HEK293T (cell line): Measurements from ENCODE around the gene PLOD3.

Source experiments
- CTCF ChIA-PET: fragments of 350-600 bp; formaldehyde crosslinking; extraction: SDS; loops from one replicate; lab custom pipeline; 2021; ENCODE audit warnings: antibody characterized with exemption, inconsistent platforms; lab: Yijun Ruan, JAX
- POLR2A ChIA-PET: fragments of 350-600 bp; formaldehyde crosslinking; extraction: SDS; loops from one replicate; lab custom pipeline; 2020; ENCODE audit warnings: antibody characterized with exemption, inconsistent platforms; lab: Yijun Ruan, JAX
- DNase-seq: peaks from one replicate; pipeline ENCODE4 v3.0.0; 2012; ENCODE audit warnings: mixed read lengths; ENCODE audit errors: extremely low spot score
- ARNT ChIP-seq: fragments of 450-650 bp; IDR thresholded peaks from 2 replicates; pipeline ENCODE4 v1.6.1; 2017; ENCODE audit warnings: mild to moderate bottlenecking
- BHLHE40 ChIP-seq: fragments of 450-650 bp; IDR thresholded peaks from 2 replicates; pipeline ENCODE4 v1.6.1; 2016; ENCODE audit warnings: mild to moderate bottlenecking, moderate library complexity, borderline replicate concordance
- CTBP1 ChIP-seq: fragments of 450-650 bp; IDR thresholded peaks from 2 replicates; pipeline ENCODE4 v1.6.1; 2016; ENCODE audit warnings: borderline replicate concordance
- ELF4 ChIP-seq: fragments of 450-650 bp; IDR thresholded peaks from 2 replicates; pipeline ENCODE4 v1.6.1; 2017; ENCODE audit warnings: antibody characterized with exemption
- FOXA1 ChIP-seq: fragments of 450-650 bp; IDR thresholded peaks from 2 replicates; pipeline ENCODE4 v1.6.1; 2016; ENCODE audit warnings: mild to moderate bottlenecking
- FOXK2 ChIP-seq: fragments of 450-650 bp; IDR thresholded peaks from 2 replicates; pipeline ENCODE4 v1.6.1; 2016; ENCODE audit warnings: mild to moderate bottlenecking
- FOXM1 ChIP-seq: fragments of 450-650 bp; IDR thresholded peaks from 2 replicates; pipeline ENCODE4 v1.6.1; 2017; ENCODE audit warnings: mild to moderate bottlenecking, borderline replicate concordance
- HDGF ChIP-seq: fragments of 450-650 bp; IDR thresholded peaks from 2 replicates; pipeline ENCODE4 v1.6.1; 2017; ENCODE audit warnings: antibody characterized with exemption, borderline replicate concordance
- L3MBTL2 ChIP-seq: fragments of 450-650 bp; conservative IDR thresholded peaks from 2 replicates; pipeline ENCODE4 v1.6.1; 2016; ENCODE audit warnings: mild to moderate bottlenecking
- LEF1 ChIP-seq: fragments of 450-650 bp; IDR thresholded peaks from 2 replicates; pipeline ENCODE4 v1.6.1; 2017; ENCODE audit warnings: mild to moderate bottlenecking, borderline replicate concordance
- NFRKB ChIP-seq: fragments of 450-650 bp; IDR thresholded peaks from 2 replicates; pipeline ENCODE4 v1.6.1; 2016; ENCODE audit warnings: mild to moderate bottlenecking, moderate library complexity
- SP1 ChIP-seq: fragments of 450-650 bp; IDR thresholded peaks from 2 replicates; pipeline ENCODE4 v1.6.1; 2017
- SUZ12 ChIP-seq: fragments of 450-650 bp; IDR thresholded peaks from 2 replicates; pipeline ENCODE4 v1.6.1; 2016; ENCODE audit warnings: mild to moderate bottlenecking
- TARDBP ChIP-seq: fragments of 450-650 bp; IDR thresholded peaks from 2 replicates; pipeline ENCODE4 v1.6.1; 2016
- ZNF384 ChIP-seq: fragments of 450-650 bp; IDR thresholded peaks from 2 replicates; pipeline ENCODE4 v1.6.1; 2016
- TF ChIP-seq, protein P1 (sequence below): fragments of 450-650 bp; IDR thresholded peaks from 2 replicates; pipeline ENCODE4 v1.6.1; 2016

The PLOD3 gene

DNA sequence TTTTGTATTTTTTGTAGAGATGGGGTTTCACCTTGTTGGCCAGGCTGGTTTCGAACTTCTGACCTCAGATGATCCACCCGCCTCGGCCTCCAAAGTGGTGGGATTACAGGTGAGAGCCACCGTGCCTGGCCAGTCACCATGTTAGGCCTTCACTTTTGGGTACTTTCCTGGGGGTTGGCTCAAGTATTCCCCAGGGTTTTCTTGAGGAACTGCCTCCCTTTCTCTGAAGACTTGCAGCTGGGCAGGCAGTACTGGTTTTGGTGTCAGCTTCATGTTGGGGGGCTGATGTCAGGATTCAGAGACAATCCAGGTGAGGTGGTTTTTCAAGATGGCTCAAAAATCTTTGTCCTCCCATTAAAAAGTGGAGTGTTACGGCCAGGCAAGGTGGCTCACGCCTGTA lies 8.3 kb upstream of the PLOD3 start:
- no peak for TF ChIP-seq HDGF
- TF ChIP-seq ELF4 = no peak
- TF ChIP-seq, protein P1, sequence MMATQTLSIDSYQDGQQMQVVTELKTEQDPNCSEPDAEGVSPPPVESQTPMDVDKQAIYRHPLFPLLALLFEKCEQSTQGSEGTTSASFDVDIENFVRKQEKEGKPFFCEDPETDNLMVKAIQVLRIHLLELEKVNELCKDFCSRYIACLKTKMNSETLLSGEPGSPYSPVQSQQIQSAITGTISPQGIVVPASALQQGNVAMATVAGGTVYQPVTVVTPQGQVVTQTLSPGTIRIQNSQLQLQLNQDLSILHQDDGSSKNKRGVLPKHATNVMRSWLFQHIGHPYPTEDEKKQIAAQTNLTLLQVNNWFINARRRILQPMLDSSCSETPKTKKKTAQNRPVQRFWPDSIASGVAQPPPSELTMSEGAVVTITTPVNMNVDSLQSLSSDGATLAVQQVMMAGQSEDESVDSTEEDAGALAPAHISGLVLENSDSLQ = no peak
- no peak for TF ChIP-seq ZNF384
- no peak for TF ChIP-seq TARDBP
- ChIA-PET POLR2A (interaction anchor here (3.5 kb wide), 1 partner anchor 8 kb away, joined by 12 read pairs; the partner anchor contains the start of genes PLOD3 and ZNHIT1), CTCF (interaction anchor here (0.6 kb wide), 1 partner anchor 20 kb away, joined by 3 read pairs; no protein-coding TSS in a partner anchor)
- DNase-seq = no peak

DNA sequence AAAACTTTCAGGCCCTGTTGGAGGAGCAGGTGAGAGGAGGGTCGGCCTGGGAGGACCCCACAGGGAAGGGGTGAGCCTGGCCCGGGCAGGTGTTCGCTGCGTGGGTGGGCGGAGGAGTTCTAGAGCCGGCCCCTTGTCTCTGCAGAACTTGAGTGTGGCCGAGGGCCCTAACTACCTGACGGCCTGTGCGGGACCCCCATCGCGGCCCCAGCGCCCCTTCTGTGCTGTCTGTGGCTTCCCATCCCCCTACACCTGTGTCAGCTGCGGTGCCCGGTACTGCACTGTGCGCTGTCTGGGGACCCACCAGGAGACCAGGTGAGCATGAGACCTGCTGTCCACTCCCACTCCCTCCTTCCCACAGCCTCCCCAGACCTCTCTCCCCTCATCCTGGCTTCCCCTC lies 6.1 kb upstream of the PLOD3 start:
- no peak for TF ChIP-seq L3MBTL2
- no peak for TF ChIP-seq CTBP1
- TF ChIP-seq SUZ12 = no peak
- no peak for TF ChIP-seq FOXK2
- TF ChIP-seq, protein P1 = no peak
- no peak for TF ChIP-seq SP1
- TF ChIP-seq FOXA1 = no peak
- no peak for TF ChIP-seq ELF4
- no peak for TF ChIP-seq TARDBP
- no peak for TF ChIP-seq LEF1
- CTCF ChIA-PET = no interaction called here
- no peak for DNase-seq
- POLR2A ChIA-PET = no interaction called here

DNA sequence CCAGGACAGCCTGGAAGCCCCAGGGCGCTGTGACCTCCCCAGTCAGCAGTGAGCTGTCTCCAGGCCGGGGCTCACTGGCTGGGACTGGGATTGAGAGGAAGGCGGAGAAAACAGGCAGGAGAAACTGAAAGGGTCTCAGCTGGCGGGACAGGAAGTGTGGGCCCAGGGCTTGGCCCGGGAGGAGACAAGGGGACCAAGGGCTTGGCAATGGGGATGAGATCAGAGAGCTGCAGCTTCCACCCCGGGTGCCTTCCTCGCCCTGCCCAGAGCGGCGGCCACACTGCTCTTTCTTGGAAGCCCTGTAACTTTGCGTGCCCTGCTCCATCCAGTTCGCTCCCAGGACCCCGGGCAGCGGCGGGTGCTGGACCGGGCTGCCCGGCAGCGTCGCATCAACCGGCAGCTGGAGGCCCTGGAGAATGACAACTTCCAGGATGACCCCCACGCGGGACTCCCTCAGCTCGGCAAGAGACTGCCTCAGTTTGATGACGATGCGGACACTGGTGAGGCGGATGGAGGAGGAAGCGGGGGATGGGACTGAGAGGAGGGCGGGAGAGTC lies 5.0 kb upstream of the PLOD3 start:
- TF ChIP-seq ELF4 (no peak), BHLHE40 (no peak), ARNT (no peak), FOXA1 (no peak), LEF1 (no peak), TARDBP (no peak), FOXM1 (no peak), SP1 (no peak), CTBP1 (no peak), HDGF (no peak), L3MBTL2 (no peak), SUZ12 (no peak), NFRKB (no peak), FOXK2 (no peak), ZNF384 (no peak)
- TF ChIP-seq, protein P1 = no peak
- ChIA-PET POLR2A (interaction anchor here (0.6 to 1.1 kb wide), 2 partner anchors 21 to 128 kb away, joined by 3 read pairs; no protein-coding TSS in a partner anchor), CTCF (no interaction called here)
- no peak for DNase-seq

DNA sequence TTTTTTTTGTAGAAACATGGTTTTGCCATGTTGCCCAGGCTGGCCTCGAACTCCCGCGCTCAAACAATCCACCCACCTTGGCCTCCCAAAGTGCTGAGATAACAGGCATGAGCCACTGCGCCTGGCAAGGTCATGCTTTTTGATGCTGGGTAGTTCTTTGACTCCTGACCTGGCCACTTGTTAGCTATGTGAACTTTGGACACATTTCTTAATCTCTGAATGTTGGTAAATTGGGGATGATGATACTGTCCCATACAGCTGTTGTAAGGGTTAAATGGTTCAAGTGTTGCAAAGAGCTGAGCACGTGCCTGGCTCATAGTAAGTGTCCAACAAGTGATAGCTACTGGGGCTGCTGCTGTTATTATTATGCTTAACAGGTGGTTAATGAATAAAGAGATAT lies 2.9 kb upstream of the PLOD3 start:
- POLR2A ChIA-PET = interaction anchor here (0.6 to 5.3 kb wide), 2 partner anchors 24 to 605 kb away, joined by 3 to 38 read pairs; partner anchors contain the start of gene FIS1
- CTCF ChIA-PET = interaction anchor here (0.6 to 1.5 kb wide), 2 partner anchors 23 to 28 kb away, joined by 4 read pairs; no protein-coding TSS in a partner anchor
- TF ChIP-seq HDGF = no peak
- no peak for TF ChIP-seq CTBP1
- no peak for TF ChIP-seq FOXA1
- TF ChIP-seq SP1 = no peak
- TF ChIP-seq L3MBTL2 = no peak
- TF ChIP-seq FOXK2 = no peak
- TF ChIP-seq ARNT = no peak
- no peak for TF ChIP-seq TARDBP
- TF ChIP-seq LEF1 = no peak
- no peak for TF ChIP-seq SUZ12
- TF ChIP-seq BHLHE40 = no peak
- no peak for TF ChIP-seq ZNF384
- TF ChIP-seq FOXM1 = no peak
- no peak for TF ChIP-seq NFRKB
- TF ChIP-seq, protein P1 = no peak
- no peak for TF ChIP-seq ELF4
- no peak for DNase-seq

DNA sequence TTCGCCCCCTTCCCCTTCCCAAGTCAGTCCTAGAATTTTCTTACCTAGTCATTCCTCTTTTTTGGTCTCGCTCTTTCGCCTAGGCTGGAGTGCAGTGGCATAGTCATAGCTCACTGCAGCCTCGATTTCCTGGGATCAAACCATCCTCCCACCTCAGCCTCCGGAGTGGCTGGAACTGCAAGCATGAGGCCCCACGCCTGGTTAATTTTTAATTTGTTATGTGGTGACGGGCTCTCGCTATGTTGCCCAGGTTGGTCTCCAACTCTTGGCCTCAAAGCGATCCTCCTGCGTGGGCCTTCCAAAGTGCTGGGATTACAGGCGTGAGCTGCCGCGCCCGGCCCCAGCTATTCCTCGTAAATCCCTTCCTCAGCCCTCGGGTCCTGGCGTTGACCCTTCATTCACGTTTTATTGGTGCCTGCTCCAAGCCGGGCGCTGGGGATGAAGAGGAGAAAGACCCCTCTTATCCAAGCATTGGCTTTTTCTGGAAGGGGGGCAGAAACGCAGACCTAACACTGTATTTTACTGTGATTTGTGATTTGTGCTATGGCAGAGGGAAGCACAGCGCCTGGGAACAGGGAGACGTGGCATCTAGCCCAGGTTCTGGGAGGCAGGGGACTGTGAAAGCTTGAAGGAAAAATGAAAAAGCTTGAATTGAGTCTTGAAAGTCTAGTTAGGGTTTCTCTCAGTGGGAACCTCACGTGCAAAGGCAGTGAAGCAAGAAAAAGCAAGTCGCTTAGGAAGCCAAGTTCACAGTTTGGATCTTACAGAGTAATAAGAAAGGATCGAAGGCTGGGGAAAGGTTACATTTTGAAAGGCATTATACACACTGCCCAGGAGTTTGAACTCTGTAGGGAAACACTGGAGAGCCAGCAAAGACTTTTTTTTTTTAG lies 1.1 kb upstream of the PLOD3 start:
- POLR2A ChIA-PET = interaction anchor here (0.8 to 5.3 kb wide), 20 partner anchors 8 to 344 kb away, joined by 3 to 38 read pairs (median 4); partner anchors contain the start of genes CLDN15, FIS1, MOGAT3 and SRRT
- peak; percentile 54 for TF ChIP-seq L3MBTL2
- TF ChIP-seq BHLHE40 = no peak
- no peak for DNase-seq
- CTCF ChIA-PET = interaction anchor here (0.7 to 2.4 kb wide), 7 partner anchors 17 to 81 kb away, joined by 3 to 7 read pairs (median 4); no protein-coding TSS in a partner anchor
